Bone marrow (tissue), 2 donors: ENCODE results near the gene C17orf100.

Experiments
- DNase-seq, 2 donors: peaks; one replicate each; lab custom pipeline; 2025; lab: John Stamatoyannopoulos, UW

The C17orf100 gene

DNA sequence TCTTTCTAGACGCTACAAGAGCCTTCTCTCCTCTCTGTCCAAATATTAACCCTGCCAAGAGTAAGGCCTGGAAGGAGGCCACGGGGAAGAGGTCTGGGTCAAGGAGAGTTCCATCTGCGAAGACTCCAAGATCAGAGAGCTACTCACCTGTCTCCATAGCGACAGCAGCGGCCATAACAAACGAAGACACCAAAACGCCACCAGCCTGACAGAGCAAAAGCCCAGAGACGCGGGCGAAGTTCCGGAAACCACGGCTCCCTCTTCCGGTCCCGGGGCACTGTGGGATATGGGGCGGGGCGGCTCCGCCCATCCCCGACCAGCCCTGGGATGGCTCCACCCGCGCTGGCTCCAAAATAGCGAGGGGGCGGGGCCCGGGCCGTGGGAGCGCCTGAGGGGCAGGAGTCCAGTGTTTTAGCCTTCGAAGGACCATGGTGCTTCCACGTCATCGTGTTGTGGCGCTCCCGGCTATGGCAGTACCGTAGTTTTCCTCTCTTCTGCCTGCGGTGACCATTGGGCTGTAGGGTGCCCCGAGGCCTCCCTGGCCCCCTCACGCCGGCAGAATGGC lies at the start of gene C17orf100, which contains the start of gene MED31:
TSS of gene C17orf100 (plus strand) at position 409 of the 565 bp plus-strand sequence. CDS start at position 561, 152 bp downstream.
TSS of gene MED31 (minus strand) at position 252 of the 565 bp plus-strand sequence. CDS start at position 175, 77 bp downstream.
- peak; percentile 74 to 86 for DNase-seq

DNA sequence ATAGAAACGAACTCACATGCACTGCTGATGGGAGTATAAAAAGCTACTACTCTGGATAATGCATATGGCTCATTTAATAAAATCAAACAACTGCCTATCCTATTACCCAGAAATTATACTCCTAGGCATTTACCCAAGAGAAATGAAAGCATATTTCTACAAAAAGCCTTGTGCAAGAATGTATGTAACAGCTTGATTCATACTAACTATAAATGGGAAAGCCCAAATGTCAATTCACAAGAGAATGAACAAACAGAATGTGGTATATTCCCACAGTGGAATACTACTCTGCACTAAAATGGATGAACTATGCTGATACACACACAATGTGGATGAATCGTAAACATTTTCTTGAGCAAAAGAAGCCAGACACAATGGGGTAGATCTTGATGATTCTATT lies 49.4 kb upstream of the C17orf100 start:
- DNase-seq = no peak

DNA sequence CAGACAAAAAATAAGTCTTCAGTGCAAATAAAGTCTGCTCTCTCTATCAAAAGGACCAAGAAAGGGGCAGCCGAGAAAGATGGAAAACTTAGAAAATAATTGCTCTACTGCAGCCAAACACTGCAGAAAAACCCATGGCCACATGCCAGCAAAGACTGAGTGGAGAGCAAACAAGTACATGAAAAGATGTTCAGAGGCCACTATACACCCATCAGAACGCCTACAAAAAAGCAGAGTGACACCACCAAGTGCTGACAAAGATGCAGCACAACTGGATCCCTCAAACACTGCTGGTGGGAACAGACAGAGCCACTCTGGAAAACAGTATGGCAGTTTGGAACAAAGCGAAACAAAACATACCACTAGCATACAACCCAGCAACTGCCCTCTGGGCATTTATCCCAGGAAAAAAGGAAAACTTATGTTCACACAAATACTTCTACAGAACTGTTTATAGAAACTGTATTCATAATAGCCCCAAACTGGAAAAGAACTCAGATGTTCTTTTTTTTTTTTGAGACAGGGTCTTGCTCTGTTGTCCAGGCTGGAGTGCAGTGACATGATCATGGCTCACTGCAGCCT lies 47.7 kb upstream of the C17orf100 start:
- no peak for DNase-seq

DNA sequence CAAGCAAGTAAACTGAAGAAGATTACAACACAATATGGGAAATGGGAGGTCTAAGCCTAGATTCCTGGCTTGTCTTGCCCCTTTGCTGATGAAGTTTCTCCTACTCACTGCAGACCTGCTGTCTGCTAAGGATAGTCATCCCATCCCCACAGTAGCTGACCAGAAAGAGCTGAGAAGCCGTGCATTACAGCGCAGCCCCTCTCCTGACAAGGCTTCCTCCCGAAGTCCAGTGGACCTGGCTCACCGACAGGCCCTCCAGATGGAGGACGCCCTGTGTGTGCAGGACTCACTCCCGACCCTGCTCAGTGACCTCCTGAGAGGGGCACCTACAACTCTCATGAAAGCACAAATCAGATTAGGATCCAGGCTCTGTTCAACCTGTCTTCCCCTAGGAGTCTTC lies 46.4 kb upstream of the C17orf100 start:
- no peak for DNase-seq

DNA sequence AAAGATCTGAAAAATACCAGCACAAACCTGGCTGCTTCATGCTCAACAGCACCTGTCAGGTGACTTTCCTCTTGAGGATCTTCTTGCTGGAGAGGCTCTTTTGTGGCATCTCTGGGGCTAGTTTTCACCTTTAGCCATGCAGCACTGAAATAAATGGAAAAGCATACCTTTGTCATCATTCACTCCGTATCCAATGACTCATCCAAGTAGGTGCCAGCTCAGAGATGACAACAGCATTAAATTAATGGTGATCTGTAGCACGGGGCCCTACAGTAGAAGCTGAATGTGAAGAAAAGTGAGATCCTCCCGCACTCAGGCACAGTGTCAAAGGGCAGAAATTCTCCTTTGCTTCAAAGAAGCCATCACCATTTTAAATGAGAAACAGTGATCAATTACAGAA lies 43.2 kb upstream of the C17orf100 start:
- no peak for DNase-seq

DNA sequence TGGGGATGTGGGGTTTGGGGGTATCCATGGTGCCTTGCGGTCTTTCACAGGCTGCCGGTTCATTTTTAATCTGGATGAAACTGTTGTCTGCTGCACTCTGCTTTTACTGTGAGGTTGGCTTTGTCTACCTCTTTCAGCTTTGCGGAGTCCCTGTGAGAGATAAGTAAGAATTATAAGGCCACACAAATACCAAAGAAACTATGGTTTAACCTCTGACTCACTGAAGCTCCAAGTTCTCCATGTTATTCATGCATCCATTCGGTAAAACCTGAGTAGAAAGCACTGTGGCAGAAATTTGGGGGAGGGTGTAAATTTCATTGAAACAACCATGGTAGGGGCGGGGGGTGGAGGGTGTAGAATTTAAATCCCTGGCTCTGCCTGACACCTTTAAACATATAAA lies 41.6 kb upstream of the C17orf100 start:
- DNase-seq = no peak

DNA sequence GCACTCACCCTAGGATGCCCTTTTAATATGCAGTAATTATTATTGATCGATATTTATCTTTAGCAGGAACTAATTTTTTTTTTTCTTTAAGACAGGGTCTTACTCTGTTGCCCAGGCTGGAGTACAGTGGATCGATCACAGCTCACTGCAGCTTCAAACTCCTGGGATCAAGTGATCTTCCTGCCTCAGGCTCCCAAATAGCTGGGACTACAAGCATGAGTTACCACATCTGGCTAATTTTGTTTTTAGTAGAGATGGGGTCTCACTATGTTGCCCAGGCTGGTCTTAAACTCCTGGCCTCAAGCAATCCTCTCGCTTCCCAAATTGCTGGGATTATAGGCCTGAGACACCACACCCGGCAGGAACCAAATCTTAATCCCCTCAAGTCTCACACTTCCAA lies 40.3 kb upstream of the C17orf100 start:
- DNase-seq = no peak

DNA sequence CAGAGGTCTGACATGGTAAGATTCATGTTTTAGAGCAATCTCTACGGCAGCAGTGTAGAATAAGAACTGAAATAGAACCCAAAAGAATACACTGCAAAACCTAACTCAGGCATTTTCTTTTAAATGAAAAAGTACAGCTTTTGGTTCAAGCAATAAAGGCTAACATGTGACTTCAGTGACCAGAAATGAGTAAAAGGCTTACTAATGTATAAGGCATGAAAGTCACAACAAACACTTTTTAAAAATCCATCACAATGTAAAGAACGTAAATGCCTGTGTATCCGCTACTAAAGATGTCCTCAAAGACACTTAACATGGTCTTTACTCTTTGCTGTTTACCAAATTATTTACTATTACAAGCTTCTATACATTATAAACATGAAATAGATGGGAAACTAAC lies 27.6 kb upstream of the C17orf100 start:
- DNase-seq = no peak

DNA sequence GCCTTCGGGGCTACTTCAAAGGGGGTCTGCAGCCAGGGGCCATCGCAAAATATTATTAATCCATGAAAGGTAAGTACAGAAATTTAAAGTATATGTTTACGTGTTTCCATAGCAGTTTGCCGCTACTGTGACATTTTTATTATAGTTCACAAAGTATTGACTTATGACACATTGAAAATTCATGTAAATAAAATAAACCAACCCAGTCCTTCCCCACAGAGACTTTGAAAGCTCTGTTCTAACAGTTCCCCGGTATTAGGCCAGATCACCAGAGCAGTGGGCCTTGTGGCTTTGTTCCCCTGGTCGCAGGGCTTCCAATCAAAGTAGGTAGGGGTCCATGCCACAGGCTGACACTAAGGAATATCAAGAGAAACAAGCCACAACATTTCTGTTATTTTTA lies 24.9 kb upstream of the C17orf100 start:
- no peak for DNase-seq

DNA sequence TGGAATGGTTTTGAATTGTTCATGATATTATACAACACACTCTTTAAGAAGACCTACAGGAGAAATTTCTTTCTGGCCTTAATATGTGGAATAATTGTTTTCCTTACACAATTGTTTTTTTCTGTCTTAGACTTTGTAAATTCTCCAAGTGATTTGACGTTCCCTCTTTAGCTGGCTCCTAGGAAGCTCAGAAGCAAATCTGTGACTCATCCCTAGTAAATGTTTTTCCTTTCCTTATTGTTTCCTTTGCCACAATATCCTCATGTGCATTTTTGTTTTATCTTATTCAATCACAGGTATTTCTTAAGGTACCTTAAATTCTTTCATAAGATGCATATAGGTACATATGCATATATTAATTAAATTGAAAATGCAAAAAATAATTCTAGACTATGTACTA lies 24.5 kb upstream of the C17orf100 start:
- no peak for DNase-seq

DNA sequence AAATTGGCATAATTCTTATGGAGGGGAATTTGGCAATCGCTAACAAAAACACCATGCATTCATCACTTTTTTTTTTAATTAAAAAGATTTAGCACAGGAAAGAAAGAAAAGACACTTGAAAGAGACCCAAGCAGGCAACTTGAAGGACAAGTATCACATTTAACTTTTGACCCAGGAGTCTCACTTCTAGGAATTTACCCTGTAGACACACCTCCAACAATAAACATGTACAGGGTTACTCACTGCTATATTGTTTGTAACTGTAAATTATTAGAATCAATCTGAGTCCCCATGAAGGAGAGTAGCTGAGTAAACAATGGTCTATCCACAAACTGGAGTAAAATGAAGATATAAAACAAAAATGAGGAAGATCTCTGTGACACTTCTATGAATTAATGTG lies 21.2 kb upstream of the C17orf100 start:
- DNase-seq = no peak

DNA sequence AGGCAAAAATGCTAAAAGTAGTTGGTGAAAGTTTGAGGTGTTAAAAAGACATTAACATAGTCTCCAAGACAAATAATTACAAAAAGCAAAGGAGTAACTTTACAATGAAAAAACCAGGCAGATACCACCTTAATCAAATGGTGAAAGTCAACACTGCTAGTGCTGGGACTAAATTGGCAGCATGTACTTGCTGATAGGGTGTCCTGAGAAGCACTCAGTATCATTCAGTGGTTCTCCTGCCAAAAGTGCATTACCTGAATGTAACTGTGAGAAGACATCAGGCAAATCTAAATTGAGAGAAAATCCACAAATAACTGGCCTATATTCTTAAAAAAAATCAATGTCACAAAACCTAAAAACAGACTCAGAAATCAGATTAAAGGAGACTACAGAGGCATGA lies 19.0 kb upstream of the C17orf100 start:
- no peak for DNase-seq

DNA sequence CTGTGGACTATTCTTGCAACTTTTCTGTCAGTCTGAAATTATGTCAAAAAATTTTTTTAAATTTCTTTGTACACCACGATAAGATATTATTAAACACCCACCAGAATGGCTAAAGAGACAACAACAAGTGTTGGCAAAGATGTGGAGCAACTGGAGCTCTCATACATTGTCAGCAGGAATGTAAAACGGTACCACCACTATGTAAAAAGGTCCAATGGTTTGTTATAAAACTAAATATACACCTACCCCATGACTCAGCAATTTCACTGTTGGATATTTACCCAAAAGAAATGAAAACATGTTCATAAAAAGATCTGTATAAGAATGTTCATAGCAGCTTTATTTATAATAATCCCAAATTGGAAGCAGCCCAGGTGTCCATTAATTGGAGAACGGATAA lies 18.3 kb upstream of the C17orf100 start:
- no peak for DNase-seq

DNA sequence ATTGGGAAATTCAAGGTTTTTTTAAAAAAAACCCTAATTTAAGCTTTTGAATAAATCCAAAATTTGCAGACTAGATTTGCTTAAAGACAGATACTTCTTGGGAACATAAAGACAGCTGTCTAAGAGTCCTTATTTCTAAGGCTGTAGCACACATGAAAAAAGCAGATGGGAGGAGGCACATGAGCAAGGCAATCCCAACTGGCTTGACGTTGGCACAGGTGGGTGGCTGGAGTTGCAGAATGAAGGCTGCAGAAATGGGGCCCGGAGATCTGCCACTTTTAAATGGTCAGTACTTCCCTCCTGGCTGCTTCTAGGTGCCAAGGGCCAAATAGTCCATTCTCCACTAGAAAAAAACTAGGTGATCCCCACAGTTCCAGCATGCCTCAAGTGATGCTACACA lies 15.5 kb upstream of the C17orf100 start:
- DNase-seq = no peak

DNA sequence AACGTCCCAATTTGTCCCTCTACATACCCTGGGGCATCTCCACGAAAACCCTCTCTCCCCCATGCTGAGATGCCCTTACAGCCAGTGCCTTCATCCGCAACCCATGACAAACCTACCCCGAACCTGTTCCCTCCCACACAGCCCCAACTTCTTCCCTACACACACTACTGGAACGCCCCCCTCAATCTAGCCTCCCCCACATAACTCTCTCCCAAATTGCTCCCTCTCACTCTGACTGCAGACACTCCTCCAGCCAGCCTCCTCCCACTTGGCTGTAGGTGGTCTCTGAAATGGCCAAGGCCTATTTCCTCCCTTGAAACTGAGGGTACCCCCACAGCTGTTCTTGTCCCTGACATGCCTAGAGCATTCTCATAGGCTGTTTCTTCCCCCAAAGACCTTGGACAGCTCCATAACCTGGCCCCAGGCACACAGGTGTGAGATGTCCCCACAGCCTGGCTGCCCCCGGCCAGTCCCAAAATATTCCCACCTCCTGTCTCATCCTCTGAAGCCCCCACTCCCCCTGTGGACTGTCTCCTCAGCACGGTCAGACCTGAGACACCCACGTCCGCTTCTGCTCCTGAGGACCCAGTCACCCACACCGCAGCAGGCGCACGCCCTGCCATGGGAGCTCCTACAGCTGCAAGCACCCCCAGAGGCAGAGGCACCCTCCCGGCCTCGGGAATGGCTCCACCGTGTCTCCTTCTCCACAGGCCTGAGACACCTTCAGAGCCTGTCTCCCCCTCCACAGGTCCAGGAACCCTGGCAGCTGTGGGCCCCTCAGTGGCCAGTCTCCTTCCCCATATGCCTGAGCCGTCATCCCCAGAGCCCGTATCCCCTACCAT lies 14.7 kb upstream of the C17orf100 start:
- no peak for DNase-seq

DNA sequence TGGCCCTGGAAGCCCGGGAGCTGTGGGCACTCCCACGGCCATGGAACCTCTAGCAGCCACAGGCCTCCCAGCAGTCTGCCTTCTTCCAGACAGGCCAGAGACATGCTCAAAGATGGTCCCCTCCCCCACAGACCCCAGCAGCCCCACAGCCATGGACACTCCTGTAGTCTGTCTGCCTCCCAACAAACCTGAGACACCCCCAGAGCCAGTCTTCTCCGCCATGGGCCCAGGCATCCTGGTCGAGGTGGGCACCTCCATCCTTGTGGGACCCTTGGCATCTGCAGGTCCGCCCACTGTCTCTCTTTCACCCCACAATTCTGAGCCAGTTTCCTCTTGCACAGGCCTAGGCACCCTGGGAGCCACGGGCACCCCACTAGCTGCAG lies 14.1 kb upstream of the C17orf100 start:
- DNase-seq = no peak

DNA sequence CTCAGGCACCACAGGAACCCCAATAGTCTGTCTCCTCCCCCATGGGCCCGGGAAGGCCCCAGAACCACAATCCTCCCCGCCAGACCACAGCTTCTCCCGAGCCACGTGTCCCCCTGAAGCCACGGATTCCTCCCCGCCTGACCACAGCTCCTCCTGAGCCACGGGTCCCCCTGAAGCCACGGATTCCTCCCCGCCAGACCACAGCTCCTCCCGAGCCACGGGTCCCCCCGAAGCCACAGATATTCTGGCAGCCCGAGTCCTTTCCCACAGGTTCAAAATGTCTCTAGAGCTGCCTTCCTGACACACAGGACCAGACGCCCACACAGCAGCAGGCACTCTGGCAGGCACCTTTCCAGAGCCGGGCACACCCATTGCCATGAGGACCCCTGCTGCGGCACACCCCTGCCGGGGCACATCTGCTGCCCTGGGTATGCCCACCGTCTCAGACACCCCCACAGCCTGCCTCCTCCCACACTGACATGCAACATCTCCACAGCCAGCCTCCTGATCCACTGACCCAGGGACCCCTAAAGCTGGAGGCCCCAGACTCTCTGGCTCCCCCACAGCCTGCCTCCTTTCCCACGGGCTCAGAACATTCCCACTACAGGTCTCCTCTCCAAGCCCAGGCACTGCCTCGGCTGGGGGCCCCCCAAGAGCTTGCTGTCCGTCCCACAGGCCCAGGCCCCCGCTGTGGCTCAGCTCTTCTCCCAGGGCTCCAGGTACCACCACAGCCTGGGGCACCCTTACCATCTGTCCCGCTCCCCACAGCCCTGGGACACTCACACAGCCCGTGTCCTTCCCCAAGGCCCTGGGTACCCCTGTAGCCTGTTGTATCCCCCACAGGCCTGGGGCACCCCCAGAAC lies 13.3 kb upstream of the C17orf100 start:
- DNase-seq = no peak

DNA sequence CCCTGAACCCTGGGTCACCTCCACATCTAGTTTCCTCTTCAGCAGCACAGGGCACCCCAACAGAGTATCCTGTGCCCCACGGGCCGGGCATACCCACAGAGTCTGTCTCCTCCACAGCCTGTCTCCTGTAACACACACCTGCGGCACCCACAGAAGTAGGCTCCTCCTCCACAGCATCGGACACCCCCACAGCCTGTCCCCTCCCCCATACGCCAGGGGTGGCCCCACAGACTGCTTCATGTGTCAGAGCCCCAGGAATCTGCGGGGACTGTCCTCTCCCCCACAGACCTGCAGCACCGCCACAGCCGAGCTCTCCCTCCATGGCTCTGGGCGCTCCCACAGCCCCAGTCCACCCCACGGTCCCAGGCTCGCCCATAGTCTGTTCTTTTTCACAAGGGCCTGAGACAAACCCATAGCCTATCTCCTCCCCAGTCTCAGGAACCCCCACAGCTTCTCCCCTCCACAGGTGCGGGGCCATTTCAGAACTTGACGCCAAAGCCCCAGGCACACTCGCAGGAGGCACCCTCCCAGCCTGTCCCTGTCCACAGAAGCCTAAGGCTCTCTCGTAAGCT lies 12.5 kb upstream of the C17orf100 start:
- DNase-seq = no peak

DNA sequence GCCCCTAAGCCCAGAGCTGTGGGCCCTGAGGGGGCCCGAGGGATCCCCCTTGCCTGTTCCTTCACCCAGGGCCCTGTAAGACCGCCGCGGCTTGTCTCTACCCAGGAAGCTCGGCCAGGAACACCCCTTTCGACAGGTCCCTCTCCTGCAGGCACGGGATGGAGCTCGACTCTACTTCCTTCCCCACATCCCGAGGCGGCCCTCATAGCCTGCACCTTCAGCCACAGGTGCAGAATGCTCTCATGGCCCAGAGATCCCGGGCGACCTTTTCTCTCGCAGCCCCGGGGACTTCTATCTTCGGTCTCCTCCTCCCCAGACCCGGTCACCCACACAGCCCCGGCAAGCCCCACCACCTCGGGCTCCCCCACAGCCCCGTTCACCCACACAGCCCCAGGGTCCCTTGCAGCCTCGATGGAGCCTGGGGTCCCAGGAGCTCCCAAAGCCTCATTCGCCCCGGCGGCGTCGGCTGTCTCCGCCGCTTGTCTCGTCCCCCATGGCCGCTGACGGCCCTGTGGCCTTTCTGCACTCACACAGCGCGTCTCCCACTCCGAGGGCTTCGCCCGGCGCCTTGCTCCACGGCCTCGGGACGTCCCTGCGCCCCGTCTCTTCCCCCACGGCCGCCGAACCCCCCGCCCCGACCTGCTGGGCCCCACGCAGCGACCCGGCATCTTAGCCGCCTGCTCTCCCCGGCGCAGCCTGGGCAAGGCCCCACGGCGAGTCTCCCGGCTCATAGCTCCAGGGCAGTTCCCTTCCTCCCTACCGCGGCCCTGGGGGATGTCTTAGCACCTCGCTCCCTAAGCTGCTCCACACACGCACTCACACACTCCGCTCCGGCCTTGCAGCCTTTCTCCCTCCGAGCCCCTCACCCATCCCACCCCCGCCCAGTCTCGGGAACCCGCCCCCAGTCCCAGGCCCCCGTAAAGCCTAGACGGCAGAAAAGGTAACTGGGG lies 11.7 kb upstream of the C17orf100 start:
- peak in 1 of 2 donors; percentile 76 for DNase-seq

DNA sequence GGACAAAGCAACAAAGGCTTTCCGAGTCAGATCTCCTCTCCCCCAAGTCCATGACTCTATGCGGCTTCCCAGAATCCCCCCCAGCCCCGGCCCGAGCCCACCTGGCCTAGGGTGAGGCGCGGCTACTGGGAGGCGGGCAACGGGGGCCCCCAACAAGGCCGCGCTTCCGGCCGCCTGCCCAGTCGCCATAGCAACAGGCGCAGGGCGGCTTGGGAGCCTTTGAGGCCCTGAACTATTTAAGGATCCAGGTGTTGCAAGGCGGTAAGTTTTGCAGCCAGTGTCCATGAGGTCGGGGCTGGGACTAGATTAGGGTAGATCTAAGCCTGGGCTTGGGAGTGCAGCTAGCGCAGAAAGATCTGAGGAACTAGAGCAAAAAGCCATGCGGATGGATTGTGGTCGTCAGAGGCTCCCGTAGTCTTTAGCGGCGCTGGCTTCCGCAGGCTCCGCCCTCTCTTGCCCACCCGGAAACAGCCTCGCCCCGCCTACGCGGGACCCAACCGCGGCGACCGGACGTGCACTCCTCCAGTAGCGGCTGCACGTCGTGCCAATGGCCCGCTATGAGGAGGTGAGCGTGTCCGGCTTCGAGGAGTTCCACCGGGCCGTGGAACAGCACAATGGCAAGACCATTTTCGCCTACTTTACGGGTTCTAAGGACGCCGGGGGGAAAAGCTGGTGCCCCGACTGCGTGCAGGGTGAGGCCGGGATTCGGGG lies 10.9 kb upstream of the C17orf100 start, which contains the start of the genes KIAA0753 and TXNDC17:
TSS of gene KIAA0753 (minus strand) at position 176 of the 711 bp plus-strand sequence. CDS start 5,608 bp downstream, outside the sequence.
TSS of gene TXNDC17 (plus strand) at position 525 of the 711 bp plus-strand sequence. CDS start at position 548, 23 bp downstream.
- DNase-seq = peak; percentile 84 to 86
